ENCODE results near the gene PSMB11.

Gene PSMB11

GRCh38 chr14:23035303-23036144 is 6.5 kb upstream of the PSMB11 start:
- H3K27ac ChIP-seq = peak overlapping the region; percentile 83
- no peak for DNase-seq (ENCODE audit: low spot score)
- TF ChIP-seq, protein P1, sequence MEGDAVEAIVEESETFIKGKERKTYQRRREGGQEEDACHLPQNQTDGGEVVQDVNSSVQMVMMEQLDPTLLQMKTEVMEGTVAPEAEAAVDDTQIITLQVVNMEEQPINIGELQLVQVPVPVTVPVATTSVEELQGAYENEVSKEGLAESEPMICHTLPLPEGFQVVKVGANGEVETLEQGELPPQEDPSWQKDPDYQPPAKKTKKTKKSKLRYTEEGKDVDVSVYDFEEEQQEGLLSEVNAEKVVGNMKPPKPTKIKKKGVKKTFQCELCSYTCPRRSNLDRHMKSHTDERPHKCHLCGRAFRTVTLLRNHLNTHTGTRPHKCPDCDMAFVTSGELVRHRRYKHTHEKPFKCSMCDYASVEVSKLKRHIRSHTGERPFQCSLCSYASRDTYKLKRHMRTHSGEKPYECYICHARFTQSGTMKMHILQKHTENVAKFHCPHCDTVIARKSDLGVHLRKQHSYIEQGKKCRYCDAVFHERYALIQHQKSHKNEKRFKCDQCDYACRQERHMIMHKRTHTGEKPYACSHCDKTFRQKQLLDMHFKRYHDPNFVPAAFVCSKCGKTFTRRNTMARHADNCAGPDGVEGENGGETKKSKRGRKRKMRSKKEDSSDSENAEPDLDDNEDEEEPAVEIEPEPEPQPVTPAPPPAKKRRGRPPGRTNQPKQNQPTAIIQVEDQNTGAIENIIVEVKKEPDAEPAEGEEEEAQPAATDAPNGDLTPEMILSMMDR (conservative IDR thresholded peaks at IDR 0.05; ENCODE audit: low read depth) = no peak
- ChIA-PET CTCF (no interaction called here), POLR2A (ENCODE audit: low non-redundant PET) (no interaction called here)

GRCh38 chr14:23040100-23040499 is 1.9 kb upstream of the PSMB11 start:
- H3K27ac ChIP-seq = no peak overlapping the region
- ChIA-PET CTCF (interaction anchor here (0.6 to 0.8 kb wide), 2 partner anchors 29 to 75 kb away, joined by 3 to 4 read pairs; no protein-coding TSS in a partner anchor), POLR2A (ENCODE audit: low non-redundant PET) (no interaction called here)
- TF ChIP-seq, protein P1 (conservative IDR thresholded peaks at IDR 0.05; ENCODE audit: low read depth) = no peak
- DNase-seq (ENCODE audit: low spot score) = no peak

GRCh38 chr14:23041729-23042128 is 283 bp upstream of the PSMB11 start:
- TF ChIP-seq, protein P1 (conservative IDR thresholded peaks at IDR 0.05; ENCODE audit: low read depth) = no peak
- no peak overlapping the region for H3K27ac ChIP-seq
- POLR2A ChIA-PET (ENCODE audit: low non-redundant PET) = interaction anchor here (0.5 kb wide), 1 partner anchor 31 kb away, joined by 3 read pairs; no protein-coding TSS in a partner anchor
- CTCF ChIA-PET = interaction anchor here (1.6 kb wide), 1 partner anchor 14 kb away, joined by 5 read pairs; no protein-coding TSS in a partner anchor
- DNase-seq (ENCODE audit: low spot score) = no peak

DNA sequence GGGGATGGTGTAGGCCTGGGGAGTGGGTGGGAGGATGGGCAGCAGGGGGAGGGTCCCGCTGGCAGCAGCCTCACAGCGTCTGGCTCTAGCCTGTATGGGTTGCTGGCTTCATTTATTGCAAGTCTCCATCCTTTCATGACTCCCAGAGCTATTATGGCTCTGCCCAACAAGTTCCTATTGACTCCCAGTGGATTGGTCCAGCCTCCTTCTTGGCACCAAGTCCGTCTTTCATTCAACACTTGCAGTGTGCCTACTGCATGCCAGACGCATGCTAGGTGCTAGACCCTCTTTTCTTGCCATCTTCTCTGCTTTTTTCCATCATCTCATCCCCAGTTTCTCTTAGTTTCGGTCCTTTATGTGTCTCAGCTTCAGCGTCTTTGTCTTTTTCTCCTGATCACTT is 1.1 kb downstream of the PSMB11 start:
- ChIA-PET CTCF (interaction anchor here (0.6 to 1.6 kb wide), 3 partner anchors 12 to 57 kb away, joined by 3 to 5 read pairs (median 3); no protein-coding TSS in a partner anchor), POLR2A (ENCODE audit: low non-redundant PET) (no interaction called here)
- no peak for DNase-seq (ENCODE audit: low spot score)
- TF ChIP-seq, protein P1 (conservative IDR thresholded peaks at IDR 0.05; ENCODE audit: low read depth) = no peak
- H3K27ac ChIP-seq = no peak overlapping the region

GRCh38 chr14:23043754-23044153 is 1.7 kb downstream of the PSMB11 start:
- POLR2A ChIA-PET (ENCODE audit: low non-redundant PET) = no interaction called here

GRCh38 chr14:23044840-23045239 is 2.8 kb downstream of the PSMB11 start:
- TF ChIP-seq, protein P1 (conservative IDR thresholded peaks at IDR 0.05; ENCODE audit: low read depth) = no peak
- ChIA-PET POLR2A (ENCODE audit: low non-redundant PET) (no interaction called here), CTCF (interaction anchor here (0.6 kb wide), 1 partner anchor 50 kb away, joined by 3 read pairs; no protein-coding TSS in a partner anchor)
- DNase-seq (ENCODE audit: low spot score) = no peak
- H3K27ac ChIP-seq = no peak overlapping the region

More at GRCh38 chr14:23043754-23044153, 1.7 kb downstream of the PSMB11 start:
- CTCF ChIA-PET = interaction anchor here (1.3 kb wide), 1 partner anchor 57 kb away, joined by 3 read pairs; no protein-coding TSS in a partner anchor
- no peak for DNase-seq (ENCODE audit: low spot score)
- no peak overlapping the region for H3K27ac ChIP-seq
- TF ChIP-seq, protein P1 (conservative IDR thresholded peaks at IDR 0.05; ENCODE audit: low read depth) = no peak

Measured in RWPE1 (cell line).